Vagina (tissue), 2 donors: ENCODE measurements around the gene UBE2L3.

Source experiments
- POLR2A ChIP-seq, 2 donors: fragments of 450-650 bp; IDR thresholded peaks; one replicate each; pipeline ENCODE4 v1.6.1; 2017; ENCODE audit warnings: antibody characterized with exemption in 2 of 2, mild to moderate bottlenecking in 2 of 2, moderate library complexity in 2 of 2
- POLR2AphosphoS5 ChIP-seq, 2 donors: sonication (generic); formaldehyde crosslinking; IDR thresholded peaks; one replicate each; pipeline ENCODE4 v1.9.0; 2017; ENCODE audit warnings: antibody characterized with exemption in 2 of 2, mild to moderate bottlenecking in 2 of 2, low read depth in 1 of 2; ENCODE audit not compliant: insufficient read depth in 1 of 2
- TF ChIP-seq, protein P1 (sequence below), 3 experiments: fragments of 450-650 bp in 2 of 3; fragments of 200-600 bp in 1 of 3; sonication (generic) in 1 of 3; IDR thresholded peaks; one replicate each; pipeline ENCODE4 v1.5.1; 2017 to 2019; ENCODE audit warnings: antibody characterized with exemption in 3 of 3, mild to moderate bottlenecking in 2 of 3, moderate library complexity in 2 of 3

DNA sequence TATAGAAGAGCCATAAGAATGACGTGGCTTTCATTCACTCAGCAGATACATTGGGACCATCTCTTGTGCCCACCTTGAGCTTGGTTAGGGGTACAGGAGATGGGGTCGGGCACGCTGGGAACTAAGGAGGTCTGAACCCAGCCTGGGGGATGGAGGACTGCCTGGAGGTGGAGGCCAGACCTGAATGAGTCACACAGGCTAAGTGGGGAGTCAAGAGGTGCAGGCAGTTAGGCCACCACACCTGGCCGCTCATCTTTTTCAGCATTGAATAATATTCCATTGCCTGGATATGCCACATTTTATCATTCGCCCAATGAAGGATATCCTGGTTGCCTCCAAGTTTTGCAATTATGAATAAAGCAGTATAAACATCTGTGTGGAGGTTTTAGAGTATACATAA lies 94.5 kb downstream of the UBE2L3 start:
- TF ChIP-seq, protein P1, sequence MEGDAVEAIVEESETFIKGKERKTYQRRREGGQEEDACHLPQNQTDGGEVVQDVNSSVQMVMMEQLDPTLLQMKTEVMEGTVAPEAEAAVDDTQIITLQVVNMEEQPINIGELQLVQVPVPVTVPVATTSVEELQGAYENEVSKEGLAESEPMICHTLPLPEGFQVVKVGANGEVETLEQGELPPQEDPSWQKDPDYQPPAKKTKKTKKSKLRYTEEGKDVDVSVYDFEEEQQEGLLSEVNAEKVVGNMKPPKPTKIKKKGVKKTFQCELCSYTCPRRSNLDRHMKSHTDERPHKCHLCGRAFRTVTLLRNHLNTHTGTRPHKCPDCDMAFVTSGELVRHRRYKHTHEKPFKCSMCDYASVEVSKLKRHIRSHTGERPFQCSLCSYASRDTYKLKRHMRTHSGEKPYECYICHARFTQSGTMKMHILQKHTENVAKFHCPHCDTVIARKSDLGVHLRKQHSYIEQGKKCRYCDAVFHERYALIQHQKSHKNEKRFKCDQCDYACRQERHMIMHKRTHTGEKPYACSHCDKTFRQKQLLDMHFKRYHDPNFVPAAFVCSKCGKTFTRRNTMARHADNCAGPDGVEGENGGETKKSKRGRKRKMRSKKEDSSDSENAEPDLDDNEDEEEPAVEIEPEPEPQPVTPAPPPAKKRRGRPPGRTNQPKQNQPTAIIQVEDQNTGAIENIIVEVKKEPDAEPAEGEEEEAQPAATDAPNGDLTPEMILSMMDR (IDR thresholded peaks at IDR 0.05): no peak
- TF ChIP-seq POLR2AphosphoS5 (IDR thresholded peaks at IDR 0.05; ENCODE audit: insufficient read depth in 1 of 2, low read depth in 1 of 2) (no peak), POLR2A (IDR thresholded peaks at IDR 0.05) (no peak)
